Endometrium (tissue), 2 donors: ENCODE results near the gene RSPO3.

Source experiments
- FAIRE-seq: peaks from 2 replicates; lab custom pipeline; 2012; peaks lifted over from hg19 to GRCh38; lab: Jason Lieb, UNC
- donor health status: control.
- donor health status: control.

RSPO3 gene

DNA sequence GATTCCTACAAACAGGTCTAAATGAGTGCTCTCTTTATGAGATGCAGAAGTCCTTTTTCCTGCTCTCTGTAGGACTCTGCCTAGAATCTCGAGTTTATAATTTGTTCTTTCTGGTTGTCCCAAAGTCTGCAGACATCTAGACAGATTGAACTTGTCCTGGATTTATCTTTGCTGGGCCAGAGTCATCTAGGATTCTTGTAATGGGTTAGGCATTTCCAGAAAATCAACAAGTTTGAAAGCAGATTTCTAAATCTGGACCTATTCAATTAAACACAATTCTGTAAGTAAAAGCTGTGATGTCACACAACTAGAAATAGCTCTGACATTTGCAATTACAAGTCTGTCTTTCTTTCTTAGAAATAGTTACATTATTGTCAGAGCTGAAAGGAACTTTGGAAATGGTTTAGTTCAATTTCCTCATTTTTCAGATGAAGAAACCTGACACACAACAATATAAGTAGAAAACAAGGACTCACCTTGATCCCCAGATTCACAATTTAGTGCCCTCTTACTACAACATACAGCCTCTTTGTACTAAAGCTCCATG, 4.2 kb upstream of the RSPO3 start:
- FAIRE-seq = no peak

DNA sequence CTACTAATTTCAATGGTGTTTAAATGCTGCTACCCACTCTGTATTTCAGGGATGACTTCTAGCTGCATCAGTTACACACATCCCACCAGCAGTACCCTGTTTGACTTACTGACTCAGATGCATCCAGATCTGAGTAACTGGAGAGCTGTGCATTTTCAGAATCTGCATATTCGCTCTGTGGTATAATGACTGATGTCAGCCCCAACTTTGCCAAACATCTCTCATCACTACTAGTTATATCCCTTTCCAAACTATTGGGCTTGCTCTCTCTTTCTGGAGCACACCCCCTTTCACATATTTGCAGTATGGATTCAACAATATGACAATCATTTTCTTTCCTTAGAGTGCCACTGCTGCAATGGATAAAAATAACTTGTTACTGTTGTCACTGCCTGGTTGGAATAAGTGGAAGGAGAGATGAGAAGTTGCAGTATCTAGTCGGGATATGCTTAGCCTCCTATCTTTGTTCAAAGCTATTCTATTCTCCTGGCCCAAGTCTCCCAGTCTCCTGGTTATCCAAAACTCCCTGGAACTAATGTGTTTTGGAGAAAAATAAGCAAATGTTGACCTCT, 3.3 kb upstream of the RSPO3 start:
- no peak for FAIRE-seq

DNA sequence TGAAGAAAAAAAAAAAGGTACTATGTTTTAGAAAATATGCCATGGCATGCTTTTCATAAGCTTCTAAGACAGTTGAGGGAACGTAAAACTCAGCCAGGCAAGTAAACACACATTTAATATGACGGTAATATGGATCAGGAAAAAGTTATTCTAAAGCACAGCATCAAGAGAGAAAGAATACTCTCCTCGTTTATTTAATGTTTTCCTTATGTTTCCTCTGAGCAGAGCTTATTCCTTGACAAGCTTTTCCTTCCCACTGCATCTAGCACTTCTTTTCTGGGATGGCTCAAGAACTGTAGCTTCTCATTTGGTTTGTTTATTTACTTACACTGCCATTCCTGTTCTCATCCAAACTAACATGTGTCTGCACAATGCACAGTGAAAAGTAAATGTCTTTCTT, 2.7 kb upstream of the RSPO3 start:
- FAIRE-seq = no peak

- no peak for FAIRE-seq
These were observed 533 bp upstream of the RSPO3 start for GRCh38 chr6:127117979-127118297.

DNA sequence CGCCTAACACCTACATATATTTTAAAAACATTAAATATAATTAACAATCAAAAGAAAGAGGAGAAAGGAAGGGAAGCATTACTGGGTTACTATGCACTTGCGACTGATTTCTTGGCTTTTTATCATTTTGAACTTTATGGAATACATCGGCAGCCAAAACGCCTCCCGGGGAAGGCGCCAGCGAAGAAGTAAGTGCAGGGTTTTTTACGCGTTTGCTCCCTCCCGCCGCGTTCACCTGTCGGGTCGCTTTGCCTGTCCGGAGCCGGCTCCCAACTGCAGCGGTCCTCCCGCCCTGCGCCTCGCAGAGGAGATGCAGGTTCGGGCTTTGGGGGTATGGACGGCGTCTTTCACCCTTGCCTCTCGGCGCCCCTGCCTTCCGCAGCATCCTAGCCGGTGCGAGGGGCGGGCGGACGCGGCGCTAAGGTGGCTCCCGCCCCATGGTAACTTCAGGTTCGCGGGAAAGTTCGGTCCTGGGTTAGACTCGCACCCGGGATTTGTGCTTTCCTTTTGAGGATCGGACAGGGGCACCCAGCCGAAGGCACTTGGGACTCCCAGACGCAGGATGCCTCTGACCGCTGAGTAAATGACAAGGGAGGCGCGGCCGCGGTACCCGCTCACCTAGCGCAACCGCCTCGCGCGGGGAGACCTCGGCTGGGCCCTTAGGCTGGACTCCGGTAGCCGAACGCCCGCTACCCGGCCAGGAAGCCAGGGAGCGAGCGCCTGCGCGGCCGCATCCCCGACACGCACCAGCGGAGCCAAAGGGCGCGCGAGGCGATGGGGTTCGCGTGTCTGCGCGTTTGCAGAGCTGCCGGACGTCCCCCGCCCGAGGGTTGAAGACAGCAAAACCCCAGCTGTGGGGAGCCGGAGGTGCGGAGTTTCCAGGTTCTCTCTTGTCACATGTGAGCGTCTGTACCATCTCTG, 891 bp downstream of the RSPO3 start:
- no peak for FAIRE-seq

GRCh38 chr6:127120023-127120786, 1.7 kb downstream of the RSPO3 start:
- FAIRE-seq = no peak

GRCh38 chr6:127120787-127121636, 2.5 kb downstream of the RSPO3 start:
- FAIRE-seq = no peak

DNA sequence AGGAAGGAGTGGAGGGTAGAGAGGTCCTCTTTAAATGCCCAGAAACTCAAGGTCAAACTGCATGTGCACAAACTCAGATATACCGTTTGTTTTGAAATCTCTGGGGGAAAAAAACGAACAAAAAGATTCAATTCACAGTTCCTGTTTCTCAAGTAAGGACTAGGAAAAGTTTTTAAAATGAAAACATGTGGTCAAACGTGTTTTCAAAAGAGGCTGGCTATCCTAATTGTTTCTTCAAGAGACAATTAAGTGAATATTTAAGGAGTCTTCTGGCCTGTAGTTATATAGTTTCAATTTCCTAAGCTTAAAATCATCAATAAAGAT, 3.1 kb downstream of the RSPO3 start:
- no peak for FAIRE-seq

GRCh38 chr6:127124172-127124571, 5.7 kb downstream of the RSPO3 start:
- FAIRE-seq = no peak

DNA sequence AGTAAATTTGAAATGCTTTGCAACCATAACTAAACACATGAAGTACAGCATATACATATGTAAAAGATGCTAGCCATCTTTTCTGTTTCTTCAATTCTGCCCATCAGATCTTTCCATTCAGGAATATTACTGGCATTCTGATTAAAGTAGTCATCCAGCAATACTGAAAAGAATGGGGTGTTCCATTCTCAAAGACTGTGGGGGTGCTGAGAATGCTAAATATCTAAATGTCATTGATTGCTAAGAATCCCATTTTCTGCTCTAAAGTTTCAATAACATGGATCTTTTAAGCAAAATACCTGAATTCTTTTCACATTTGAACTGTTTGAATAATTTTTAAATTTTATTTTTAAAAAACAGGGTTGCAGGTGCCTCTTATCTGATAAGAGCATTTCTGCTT, 6.2 kb downstream of the RSPO3 start:
- no peak for FAIRE-seq

- FAIRE-seq = no peak
These were observed 9.6 kb downstream of the RSPO3 start for GRCh38 chr6:127128066-127128465.

GRCh38 chr6:127129251-127129650, 10.8 kb downstream of the RSPO3 start:
- no peak for FAIRE-seq

DNA sequence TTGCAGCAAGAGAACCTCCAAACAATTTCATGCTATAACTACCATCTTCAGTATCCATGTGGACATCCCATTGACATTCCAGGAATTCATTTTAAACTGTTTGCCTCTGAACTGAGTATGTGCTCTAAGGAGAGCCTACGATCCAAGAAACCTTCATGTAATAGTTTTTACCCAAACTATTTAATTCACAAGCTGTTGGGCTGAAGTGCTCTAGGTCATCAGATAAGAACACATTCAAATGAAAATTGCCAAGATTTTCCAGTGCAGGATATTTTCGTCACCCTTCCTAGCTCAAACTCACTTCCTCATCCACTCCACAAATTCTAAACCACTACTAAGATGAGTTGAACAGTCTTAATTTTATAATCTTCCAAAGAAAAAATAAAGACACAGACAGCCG, 12.8 kb downstream of the RSPO3 start:
- peak; percentile 4 for FAIRE-seq

GRCh38 chr6:127131772-127132376, 13.4 kb downstream of the RSPO3 start:
- FAIRE-seq = no peak

- FAIRE-seq = no peak
These were observed 15.7 kb downstream of the RSPO3 start for GRCh38 chr6:127134136-127134535.

GRCh38 chr6:127136786-127137185, 18.3 kb downstream of the RSPO3 start:
- FAIRE-seq = no peak

DNA sequence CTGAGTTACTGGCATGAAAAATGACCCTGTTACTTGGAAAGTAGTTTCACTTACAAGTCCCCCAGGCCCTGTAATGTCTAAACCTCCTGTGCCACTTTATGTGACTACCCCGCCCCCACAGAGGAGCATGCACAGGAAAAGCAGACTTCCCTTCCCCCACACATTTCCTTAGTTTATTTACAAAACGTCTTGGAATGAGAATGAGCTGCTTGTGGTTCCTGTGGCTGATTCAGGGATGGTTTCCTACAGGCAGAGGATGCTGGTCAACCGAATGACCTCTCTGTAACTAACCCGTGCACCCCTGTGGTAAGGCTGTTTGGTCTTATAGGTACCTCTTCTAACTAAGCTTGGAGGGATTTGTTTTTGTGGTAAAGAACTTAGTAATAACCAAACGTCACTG, 28.5 kb downstream of the RSPO3 start:
- no peak for FAIRE-seq

- FAIRE-seq = no peak
These were observed 29.1 kb downstream of the RSPO3 start for GRCh38 chr6:127147534-127147933.

GRCh38 chr6:127148511-127148910, 30.0 kb downstream of the RSPO3 start:
- FAIRE-seq = no peak

GRCh38 chr6:127154509-127154908, 36.0 kb downstream of the RSPO3 start:
- no peak for FAIRE-seq

- no peak for FAIRE-seq
These were observed 42.0 kb downstream of the RSPO3 start for GRCh38 chr6:127160484-127160883.

DNA sequence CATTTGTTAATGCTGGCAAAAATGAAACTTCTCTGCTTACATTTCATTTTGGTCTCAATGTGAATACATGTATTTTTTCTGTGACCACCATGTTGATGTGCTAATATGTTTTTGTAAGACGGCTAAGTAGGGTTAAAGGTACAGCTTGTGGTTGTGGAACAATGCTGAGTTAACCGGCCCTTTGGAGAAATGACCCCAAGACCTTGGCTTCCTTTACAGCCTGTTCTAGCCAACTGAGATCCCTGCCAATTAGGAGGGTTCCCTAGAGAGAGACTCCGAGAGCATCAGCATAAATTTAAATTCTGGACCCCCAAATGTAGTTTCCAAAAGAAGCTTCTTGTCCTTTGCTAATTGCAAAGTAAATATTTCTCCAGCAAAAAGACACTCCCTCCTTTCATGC, 44.4 kb downstream of the RSPO3 start:
- FAIRE-seq = no peak
